ENCODE results near the gene DPP10.

- no peak for TF ChIP-seq REST (IDR thresholded peaks at IDR 0.05; ENCODE audit: insufficient read depth in 1 of 2, low read depth in 2 of 2, low read length in 1 of 2)
- TF ChIP-seq CTCF (IDR thresholded peaks at IDR 0.05), result no peak
- TF ChIP-seq POLR2AphosphoS5 (IDR thresholded peaks at IDR 0.05; ENCODE audit: low read depth, low read length), result no peak
- no peak for TF ChIP-seq SIN3A (IDR thresholded peaks at IDR 0.05; ENCODE audit: borderline replicate concordance, insufficient read depth, low read depth, low read length)
- no peak for TF ChIP-seq TCF7L2 (IDR thresholded peaks at IDR 0.05; ENCODE audit: low read depth, low read length)
Measured at GRCh38 chr2:114661971-114662939, 219.8 kb downstream of the DPP10 start.
